IPS-NIHi7 (cell line): ENCODE results near the gene SND1.

Experiments used
- DNase-seq: peaks from one replicate; pipeline ENCODE4 v3.0.0; 2012; ENCODE audit warnings: mixed read lengths; ENCODE audit errors: extremely low spot score

Gene SND1

DNA sequence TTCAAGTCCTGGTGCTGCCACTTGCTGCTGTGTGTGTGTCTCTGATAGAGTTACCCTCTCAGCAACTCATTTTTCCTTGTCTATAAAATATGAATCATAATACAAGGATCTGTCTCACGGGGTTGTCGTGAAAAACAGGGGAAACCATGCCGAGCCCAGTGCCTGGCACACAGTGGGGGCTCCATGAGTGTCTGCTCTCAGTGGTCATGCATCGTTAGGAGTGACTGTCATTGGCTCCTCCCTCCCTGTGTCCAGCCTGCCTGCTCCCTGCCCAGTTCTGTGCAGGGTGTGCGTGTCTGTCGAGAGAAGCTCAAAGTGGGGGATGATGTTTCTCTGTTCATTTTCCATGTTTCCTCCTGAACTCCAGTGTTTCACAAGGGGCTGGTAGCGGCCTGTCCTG, 462.8 kb downstream of the SND1 start:
- no peak for DNase-seq

DNA sequence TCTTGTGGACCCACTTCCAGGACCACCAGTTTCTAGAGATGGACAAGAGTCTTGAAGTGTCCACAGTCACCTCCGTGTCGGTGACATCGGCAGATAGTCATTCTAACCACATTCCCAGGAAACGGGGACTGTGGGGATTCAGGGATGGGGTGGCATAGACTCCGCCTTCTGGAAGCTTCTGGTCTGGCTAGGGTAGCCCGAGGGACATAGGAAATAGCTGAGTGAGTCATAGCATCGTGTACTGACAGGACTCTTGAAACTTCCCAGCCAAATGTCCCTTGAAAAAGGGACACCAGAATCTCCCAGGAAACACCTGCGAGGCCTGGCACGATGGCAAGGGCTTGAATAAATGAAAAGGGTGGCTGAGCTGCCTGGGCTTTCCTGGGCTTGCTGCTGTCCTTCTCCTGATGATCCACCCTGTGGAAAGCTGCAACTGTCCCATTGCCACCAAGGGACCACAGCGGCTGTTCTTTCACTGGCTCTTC, 463.4 kb downstream of the SND1 start:
- DNase-seq: no peak

DNA sequence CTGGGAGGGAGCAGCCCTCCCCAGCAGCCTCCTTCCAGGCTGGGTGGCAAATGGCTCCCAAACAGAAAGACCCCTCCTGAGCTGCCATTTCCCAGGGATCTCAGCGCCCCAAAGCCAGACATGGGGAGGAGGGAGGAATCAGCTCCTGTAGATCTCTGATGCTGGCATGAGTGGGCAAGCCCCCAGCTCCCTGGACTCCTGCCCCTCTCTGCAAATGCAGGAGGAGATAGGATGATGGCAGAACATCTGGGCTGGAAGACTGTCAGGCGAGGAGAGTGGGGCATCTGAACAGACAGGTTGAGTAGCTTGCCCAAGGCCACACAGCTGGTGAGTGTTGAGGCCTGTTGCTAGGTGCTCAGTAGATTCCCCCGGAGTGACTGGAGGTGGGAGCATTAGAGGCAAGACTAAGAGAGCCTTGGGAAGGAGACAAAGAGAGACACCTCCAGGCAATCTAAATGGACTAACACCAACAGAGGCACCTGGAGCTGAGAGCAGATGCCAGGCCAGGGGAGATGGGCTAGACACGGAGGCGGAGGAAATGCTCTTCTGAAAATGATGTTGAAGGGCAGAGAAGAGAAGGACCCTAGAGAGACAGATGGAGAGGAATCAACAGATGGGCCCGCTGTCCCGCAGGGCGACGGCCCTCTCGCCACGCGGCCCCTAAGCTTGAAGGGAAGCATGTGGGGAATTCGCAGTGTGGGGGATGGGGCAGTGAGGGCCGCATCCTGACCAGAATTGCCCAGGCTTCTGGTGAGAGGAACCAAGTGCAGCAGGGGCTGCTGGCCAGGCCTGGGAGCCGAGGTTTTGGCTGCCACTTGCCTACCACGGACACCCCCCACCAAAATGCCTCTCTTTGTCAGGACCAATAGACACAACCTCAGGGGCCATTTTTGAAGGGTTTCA, 464.1 kb downstream of the SND1 start:
- DNase-seq: no peak

DNA sequence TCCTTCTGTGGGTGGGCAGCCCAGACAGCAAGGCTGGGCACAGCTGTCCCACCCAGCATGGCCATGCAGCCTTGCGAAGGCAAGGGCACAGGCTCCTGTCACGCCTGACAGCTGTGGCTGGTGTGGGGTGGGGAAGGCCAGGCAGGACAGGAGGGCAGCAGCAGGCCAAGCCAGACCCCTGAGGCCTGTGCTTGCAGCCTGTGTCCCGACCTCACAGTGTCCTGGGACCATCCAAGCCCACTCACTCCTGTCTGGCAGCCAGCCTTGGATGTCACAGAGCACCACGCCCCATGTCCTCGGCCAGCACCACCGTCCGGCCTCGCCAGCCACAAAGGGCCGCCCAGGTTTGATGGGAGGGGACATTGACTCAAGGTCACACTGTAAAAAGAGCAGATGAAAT, 464.7 kb downstream of the SND1 start:
- DNase-seq: no peak

- no peak for DNase-seq
Measured at GRCh38 chr7:128117691-128118090, 465.7 kb downstream of the SND1 start.

GRCh38 chr7:128119036-128119435, 467.0 kb downstream of the SND1 start:
- DNase-seq: no peak

- DNase-seq: no peak
Measured at GRCh38 chr7:128120116-128120515, 468.1 kb downstream of the SND1 start.

DNA sequence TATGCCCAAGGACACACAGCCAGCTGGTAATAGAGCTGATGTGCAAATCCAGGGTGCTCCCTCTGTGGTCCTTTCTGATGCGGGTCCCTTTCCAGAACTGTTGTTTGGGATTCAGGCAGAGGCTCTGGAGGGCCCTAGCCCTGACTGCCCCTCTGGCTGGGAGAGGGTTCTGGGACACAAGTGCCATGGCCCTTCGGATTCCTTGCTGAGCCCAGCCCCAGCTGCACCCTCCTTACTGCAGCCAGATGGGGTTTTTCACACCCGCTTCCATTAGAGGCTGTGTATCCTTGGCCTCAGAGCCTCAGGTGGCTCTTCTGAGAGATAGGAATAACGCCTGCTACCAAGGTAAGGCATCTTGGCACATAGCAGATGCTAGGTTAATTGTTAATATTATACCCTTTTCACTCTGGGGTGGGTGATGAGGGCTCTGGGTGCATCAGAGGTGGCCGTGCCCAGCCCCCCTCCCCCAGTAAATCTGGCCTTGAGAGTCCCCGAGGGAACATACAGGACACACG, 469.0 kb downstream of the SND1 start:
- DNase-seq: no peak

GRCh38 chr7:128121711-128122530, 469.9 kb downstream of the SND1 start:
- no peak for DNase-seq

GRCh38 chr7:128122576-128123290, 470.7 kb downstream of the SND1 start:
- no peak for DNase-seq

GRCh38 chr7:128123291-128124037, 471.5 kb downstream of the SND1 start:
- DNase-seq: no peak

- no peak for DNase-seq
Measured at GRCh38 chr7:128124786-128125185, 472.8 kb downstream of the SND1 start.

- DNase-seq: no peak
Measured at GRCh38 chr7:128125816-128126215, 473.8 kb downstream of the SND1 start.

DNA sequence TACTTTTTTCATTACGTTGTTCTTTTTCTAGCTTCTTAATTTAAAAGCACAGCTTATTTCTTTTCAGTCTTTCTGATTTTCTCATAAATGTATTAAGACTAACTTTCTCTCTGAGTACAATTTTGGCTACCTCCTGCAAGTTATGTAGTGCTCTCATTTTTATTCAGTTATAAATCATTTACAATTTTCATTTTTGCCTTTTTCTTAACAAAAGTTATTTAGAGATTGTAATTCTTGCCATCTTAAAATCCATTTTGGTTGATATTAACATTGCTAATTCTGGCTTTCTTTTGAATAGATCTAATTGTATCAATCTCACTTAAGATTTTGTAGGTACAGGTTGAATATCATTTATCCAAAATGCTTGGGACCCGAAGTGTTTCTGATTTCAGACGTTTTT, 476.4 kb downstream of the SND1 start:
- no peak for DNase-seq

GRCh38 chr7:128129224-128129864, 477.4 kb downstream of the SND1 start:
- no peak for DNase-seq

- DNase-seq: no peak
Measured at GRCh38 chr7:128131115-128131514, 479.1 kb downstream of the SND1 start.

DNA sequence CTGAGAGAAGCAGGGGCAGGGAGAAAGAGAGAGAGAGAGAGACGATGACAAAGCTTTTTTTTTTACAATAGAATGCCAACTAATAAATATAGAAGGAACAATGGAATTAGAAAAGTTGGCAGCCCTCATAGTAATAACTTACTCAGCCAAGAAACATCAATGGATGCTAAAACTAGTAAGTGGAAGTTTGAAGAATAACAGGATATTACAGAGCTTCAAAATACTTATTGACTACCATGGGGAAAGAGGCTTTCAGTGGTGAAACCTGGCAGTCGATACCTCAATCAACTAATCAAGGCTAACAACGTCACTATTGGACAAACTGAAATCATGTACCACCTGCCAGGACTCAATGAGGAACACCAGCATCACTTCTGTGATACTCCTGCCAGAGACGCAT, 479.7 kb downstream of the SND1 start:
- no peak for DNase-seq

DNA sequence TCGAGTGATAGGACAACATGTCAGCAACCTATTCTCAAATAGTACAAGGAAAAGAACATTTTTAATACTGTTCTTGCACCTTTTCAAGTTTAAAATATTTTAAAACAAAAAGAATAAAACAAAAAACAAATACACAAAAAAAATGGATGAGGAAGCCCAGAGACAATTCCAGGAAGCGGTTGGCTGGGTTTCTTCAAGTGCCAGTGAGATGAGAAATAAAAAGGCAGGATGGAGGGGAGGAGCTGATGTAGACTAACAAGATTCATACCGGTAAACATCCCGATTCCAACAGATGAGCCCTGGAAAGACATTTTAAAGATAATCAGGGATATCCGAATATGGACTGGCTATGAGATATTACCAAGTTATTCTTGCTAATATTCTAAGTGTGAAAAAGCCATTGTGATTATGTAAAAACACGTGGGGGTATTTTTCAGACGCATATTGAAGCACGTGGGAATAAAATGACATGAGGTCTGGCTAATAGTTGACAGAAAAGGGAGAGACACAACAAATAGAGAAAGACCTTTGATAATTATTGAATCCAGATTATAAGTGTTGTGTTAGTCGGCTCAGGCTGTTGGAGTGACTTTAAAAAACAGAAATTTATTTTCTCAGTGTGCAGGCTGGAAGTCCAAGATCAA, 480.6 kb downstream of the SND1 start:
- DNase-seq: no peak

- peak; percentile 57 for DNase-seq
Measured at GRCh38 chr7:128135159-128135514, 483.1 kb downstream of the SND1 start.

DNA sequence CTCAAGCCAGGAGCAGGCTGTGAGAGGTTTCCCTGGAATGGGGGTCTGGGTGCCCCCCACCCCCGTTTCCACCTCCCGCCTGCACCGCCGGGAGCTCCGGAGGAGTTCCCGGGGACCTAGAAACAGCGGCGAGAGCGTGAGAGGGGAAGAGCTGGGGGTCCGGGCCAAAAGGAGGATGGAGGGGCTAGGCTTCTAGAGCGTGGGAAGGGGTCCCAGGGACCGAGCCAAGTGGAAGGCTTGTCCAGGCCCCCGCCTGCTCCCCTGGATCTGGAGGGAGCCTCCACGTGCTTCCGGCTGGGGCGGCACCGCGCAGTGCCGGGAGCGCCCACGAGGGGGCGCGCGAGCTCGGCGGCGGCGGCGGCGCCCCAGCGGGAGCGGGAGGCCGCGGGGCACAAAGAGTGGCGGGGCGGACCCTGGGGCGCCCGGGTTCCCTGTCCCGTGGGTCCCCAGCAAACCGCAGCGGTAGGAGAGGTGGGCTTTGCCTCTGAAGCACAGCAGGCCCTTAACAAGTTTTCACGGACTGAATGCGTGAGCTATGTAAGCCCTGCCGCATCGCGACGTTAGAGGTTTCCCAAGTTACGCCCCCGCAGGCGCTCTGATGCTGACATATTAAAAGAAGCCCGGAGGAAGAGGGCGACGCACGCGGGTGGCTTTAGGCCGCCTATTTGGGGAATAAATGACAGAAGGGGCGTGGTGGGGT, 483.7 kb downstream of the SND1 start:
- peak; percentile 88 for DNase-seq
